AG10803 (cell line): ENCODE measurements around the gene RNU11.
"Not testable (repeated sequence)": the region's sequence is repeated elsewhere in the genome, so short reads cannot be mapped to it uniquely, and the experiment has no call there.

ENCODE experiments used
- DNase-seq: peaks from one replicate; pipeline ENCODE4 v3.0.0; 2010; ENCODE audit warnings: low read depth
- H3K4me3 ChIP-seq: 2 replicates; pipeline ENCODE4 v1.5.1; 2011; ENCODE audit warnings: mild to moderate bottlenecking, low read length, control low read depth
- CTCF ChIP-seq: conservative IDR thresholded peaks from 2 replicates; pipeline ENCODE4 v1.5.1; 2011; ENCODE audit warnings: mild to moderate bottlenecking, low read length, control low read depth, inconsistent platforms

RNU11 gene

DNA sequence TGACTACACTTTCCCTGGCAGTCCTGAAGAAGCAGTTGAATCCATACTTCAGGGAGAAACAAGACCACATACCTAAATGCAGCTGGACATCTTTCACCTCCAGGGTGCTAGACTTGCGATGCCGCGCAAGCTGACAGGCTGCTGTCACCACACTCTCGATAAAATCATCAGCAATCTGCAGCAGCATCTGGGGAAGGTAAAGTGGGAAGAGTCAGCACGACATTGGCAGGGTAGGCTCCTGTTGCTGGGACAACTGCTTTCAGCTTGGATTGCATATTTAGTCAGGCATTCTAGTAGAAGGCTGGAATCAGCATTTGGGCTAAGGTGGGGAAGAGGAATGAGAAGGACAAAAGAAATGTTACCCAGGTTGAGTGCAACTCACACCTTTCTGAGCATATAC lies 35.2 kb upstream of the RNU11 start:
- no peak for DNase-seq
- no peak for TF ChIP-seq CTCF
- no peak overlapping the region for H3K4me3 ChIP-seq

DNA sequence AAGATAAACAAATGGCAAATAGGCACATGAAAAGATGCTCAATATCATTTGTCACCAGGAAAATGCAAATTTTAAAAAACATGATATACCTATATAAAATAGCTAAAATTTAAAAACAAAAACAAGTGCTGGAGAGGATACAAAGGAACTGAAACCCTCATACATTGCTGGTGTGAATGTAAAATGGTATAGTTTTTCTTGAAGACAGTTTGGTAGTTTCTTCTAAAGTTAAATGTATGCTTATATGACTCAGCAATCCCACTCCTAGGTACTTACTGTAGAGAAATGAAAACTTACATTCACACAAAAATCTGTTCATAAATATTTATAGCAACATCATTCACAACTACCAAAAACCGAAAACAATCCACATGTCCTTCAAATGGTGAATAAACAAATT lies 16.7 kb upstream of the RNU11 start:
- no peak for TF ChIP-seq CTCF
- DNase-seq: no peak
- no peak overlapping the region for H3K4me3 ChIP-seq

DNA sequence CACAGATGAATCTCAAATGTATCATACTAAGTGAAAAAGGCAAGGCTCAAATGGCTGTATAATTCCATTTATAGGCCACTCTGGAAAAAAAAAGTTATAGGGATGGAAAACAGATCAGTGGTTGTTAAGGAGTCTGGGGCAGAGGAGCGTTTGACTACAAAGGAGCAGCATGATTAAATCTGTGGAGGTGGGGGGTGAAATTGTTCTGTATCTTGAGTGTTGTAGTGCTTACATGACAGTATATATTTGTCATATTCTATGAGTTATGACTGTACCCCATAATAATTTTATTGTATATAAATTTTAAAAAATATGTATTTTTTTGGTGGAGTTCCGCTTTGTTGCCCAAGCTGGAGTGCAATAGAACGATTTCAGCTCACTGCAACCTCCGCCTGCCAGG lies 15.8 kb upstream of the RNU11 start:
- no peak for DNase-seq
- no peak for TF ChIP-seq CTCF
- H3K4me3 ChIP-seq: no peak overlapping the region

DNA sequence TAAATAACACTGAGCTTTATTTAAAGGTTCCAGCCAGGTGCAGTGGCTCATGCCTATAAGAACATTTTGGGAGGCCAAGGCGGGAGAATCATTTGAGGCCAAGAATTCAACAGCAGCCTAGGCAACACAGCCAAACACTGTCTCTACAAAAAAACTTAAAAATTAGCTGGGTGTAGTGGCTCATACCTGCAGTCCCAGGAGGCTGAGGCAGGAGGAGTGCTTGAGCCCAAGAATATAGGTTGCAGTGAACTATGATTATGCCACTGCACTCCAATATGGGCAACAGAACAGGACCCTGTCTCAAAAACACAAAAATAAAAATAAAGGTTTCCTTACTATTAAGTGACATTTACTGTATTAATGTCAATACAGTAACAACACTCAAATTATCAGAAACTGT lies 7.6 kb upstream of the RNU11 start:
- H3K4me3 ChIP-seq: no peak overlapping the region
- no peak; the same call in 1 of the 2 replicates for TF ChIP-seq CTCF
- no peak for DNase-seq

DNA sequence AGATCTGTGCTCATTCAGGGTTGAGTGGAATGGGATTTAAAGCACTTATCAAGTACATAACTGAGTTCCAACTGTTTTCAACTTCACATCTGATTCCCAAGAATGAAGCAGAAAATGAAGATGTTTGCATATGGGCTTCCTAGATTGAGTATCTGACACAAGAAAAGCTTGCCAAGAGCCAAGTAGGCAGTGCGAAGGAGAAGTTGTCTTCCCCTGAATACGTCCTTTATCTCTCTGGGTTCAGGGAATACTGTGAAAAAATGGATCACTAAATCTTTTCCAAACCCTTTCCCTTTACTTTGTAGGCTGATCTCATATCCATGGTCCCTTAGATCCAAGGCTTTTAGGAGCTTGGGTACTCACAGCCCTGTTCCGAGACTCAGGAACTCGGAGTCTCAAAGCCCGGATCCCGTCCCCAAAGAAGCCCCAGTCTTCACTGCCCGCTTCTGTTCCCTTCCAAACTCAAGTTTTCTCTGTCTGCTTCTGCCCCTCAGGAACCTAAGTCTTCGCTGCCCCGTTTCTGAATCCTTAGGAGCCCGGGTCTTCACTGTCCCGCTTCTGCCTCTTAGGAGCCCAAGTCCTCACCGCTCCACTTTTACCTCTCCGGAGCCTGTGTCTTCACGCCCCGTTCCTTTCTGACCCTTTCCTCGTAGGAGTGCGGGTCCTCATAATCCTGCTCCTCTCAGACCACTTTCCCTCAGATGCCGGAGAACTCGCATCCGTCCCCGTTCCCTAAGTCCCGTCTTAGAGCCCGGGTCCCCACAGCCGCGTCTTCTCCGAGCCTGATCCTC lies 6.1 kb upstream of the RNU11 start:
- H3K4me3 ChIP-seq: peak overlapping the region; percentile 98
- TF ChIP-seq CTCF: no peak
- DNase-seq: no peak

GRCh38 chr1:28642847-28643635 lies 5.4 kb upstream of the RNU11 start, which contains the start of gene TAF12:
TAF12 (minus strand) TSS chr1:28643067; CDS start chr1:28622081, 20,986 bp downstream.
- TF ChIP-seq CTCF: peak; percentile 36
- H3K4me3 ChIP-seq: peak within 1 kb of the TSS; percentile 98
- peak; percentile 94 for DNase-seq

DNA sequence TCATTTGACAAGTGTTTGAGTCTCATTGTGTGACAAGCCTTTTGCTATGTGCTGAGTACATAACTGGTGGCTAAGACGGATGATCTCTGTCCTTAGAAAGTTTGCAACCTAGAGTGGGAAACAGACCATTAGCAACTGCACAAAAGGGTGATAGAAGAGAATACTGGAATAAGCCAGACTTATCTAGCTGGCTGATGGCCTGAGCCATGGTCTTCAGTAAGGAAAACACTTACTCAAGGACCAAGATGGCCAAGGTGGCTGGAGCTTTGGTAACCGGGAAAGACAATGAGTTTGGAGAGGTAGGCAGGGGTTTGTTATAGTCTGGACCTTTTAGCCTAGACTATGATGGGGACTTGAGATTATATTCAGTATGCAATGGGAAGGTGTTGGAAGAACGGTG lies 3.9 kb upstream of the RNU11 start:
- H3K4me3 ChIP-seq: peak overlapping the region; percentile 6; the same call in 1 of the 2 replicates
- TF ChIP-seq CTCF: no peak
- DNase-seq: no peak

- not testable (repeated sequence) for H3K4me3 ChIP-seq, DNase-seq
Observed at GRCh38 chr1:28645406-28645805, 3.0 kb upstream of the RNU11 start.
